HL-60 (cell line): ENCODE measurements around the gene TMEM179.

ENCODE experiments used
- POLR2AphosphoS5 ChIP-seq: IDR thresholded peaks from 2 replicates; pipeline ENCODE4 v1.6.1; 2012; ENCODE audit warnings: low read depth
- SPI1 ChIP-seq: IDR thresholded peaks from 2 replicates; pipeline ENCODE4 v1.6.1; 2012; ENCODE audit warnings: low read depth, mild to moderate bottlenecking, borderline replicate concordance
- TF ChIP-seq, protein P1 (sequence below): IDR thresholded peaks from one replicate; pipeline ENCODE4 v1.5.1; 2011; ENCODE audit warnings: low read length, control low read depth, inconsistent platforms; ENCODE audit not compliant: insufficient read depth
- TF ChIP-seq, protein P2 (sequence below): IDR thresholded peaks from 2 replicates; pipeline ENCODE4 v1.6.1; 2012; ENCODE audit warnings: low read depth; ENCODE audit not compliant: insufficient replicate concordance

DNA sequence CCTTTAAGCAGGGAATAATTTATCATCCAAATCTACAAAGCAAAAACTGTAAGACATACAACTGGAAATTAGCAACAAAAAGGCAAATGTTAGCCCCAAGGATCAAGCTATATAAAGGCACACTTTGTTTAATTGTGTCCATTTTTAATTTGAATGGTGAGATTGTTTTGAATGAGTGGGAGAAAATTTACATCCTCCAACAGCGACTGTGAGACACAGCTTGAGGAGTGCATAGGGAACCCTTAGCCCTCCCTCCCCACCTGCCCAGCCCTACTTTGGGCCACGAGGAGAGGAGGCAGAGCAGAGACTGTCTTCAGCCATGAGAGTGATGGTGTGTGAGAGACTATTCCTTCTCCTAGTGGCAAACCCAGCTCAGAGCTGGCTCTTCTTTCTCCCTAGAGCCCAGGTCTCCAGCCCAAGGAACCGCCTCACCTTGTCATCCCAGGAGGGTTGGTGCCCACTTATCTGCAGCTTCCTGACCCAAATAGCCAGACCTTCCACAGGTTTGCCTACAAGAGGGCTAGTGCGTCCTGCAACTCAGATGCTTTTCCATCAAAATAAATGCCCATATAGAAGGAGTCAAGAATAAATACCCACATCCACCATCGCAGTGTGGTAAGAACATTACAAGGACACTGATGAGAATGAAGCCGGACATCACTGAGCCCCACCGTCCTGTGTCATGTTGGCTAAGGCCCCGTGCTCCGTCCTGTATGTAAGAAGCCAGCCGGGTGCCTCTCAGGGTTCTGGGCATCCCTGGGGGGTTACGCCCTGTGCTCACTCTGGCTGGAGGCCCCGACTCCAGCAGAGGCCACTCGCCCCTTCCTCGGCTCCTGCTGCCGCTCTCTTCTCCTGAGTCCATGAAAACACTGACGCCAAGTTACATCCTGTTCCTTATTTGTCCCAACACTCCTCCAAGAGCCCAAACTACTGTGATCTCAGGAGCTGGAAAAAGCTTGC, 61.4 kb downstream of the TMEM179 start:
- TF ChIP-seq, protein P1, sequence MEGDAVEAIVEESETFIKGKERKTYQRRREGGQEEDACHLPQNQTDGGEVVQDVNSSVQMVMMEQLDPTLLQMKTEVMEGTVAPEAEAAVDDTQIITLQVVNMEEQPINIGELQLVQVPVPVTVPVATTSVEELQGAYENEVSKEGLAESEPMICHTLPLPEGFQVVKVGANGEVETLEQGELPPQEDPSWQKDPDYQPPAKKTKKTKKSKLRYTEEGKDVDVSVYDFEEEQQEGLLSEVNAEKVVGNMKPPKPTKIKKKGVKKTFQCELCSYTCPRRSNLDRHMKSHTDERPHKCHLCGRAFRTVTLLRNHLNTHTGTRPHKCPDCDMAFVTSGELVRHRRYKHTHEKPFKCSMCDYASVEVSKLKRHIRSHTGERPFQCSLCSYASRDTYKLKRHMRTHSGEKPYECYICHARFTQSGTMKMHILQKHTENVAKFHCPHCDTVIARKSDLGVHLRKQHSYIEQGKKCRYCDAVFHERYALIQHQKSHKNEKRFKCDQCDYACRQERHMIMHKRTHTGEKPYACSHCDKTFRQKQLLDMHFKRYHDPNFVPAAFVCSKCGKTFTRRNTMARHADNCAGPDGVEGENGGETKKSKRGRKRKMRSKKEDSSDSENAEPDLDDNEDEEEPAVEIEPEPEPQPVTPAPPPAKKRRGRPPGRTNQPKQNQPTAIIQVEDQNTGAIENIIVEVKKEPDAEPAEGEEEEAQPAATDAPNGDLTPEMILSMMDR: no peak
- TF ChIP-seq, protein P2, sequence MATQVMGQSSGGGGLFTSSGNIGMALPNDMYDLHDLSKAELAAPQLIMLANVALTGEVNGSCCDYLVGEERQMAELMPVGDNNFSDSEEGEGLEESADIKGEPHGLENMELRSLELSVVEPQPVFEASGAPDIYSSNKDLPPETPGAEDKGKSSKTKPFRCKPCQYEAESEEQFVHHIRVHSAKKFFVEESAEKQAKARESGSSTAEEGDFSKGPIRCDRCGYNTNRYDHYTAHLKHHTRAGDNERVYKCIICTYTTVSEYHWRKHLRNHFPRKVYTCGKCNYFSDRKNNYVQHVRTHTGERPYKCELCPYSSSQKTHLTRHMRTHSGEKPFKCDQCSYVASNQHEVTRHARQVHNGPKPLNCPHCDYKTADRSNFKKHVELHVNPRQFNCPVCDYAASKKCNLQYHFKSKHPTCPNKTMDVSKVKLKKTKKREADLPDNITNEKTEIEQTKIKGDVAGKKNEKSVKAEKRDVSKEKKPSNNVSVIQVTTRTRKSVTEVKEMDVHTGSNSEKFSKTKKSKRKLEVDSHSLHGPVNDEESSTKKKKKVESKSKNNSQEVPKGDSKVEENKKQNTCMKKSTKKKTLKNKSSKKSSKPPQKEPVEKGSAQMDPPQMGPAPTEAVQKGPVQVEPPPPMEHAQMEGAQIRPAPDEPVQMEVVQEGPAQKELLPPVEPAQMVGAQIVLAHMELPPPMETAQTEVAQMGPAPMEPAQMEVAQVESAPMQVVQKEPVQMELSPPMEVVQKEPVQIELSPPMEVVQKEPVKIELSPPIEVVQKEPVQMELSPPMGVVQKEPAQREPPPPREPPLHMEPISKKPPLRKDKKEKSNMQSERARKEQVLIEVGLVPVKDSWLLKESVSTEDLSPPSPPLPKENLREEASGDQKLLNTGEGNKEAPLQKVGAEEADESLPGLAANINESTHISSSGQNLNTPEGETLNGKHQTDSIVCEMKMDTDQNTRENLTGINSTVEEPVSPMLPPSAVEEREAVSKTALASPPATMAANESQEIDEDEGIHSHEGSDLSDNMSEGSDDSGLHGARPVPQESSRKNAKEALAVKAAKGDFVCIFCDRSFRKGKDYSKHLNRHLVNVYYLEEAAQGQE: no peak
- no peak for TF ChIP-seq POLR2AphosphoS5
- no peak for TF ChIP-seq SPI1
